BE2C (cell line): ENCODE measurements around the gene AZI2.

Experiments used
- DNase-seq: peaks from one replicate; pipeline ENCODE4 v3.0.0-alpha.2; 2020
- H3K27me3 ChIP-seq: fragments of 250-450 bp; sonication (Bioruptor Pico); 2 replicates; pipeline ENCODE4 v1.5.1; 2020; ENCODE audit warnings: mild to moderate bottlenecking
- H3K36me3 ChIP-seq: fragments of 250-450 bp; sonication (Bioruptor Pico); 2 replicates; pipeline ENCODE4 v1.5.1; 2020; ENCODE audit warnings: mild to moderate bottlenecking
- H3K4me1 ChIP-seq: fragments of 250-450 bp; sonication (Bioruptor Pico); 2 replicates; pipeline ENCODE4 v1.5.1; 2020
- H3K4me3 ChIP-seq: 2 replicates; pipeline ENCODE4 v1.5.1; 2011; ENCODE audit warnings: low read depth, low read length
- H3K9me3 ChIP-seq: fragments of 250-450 bp; sonication (Bioruptor Pico); 2 replicates; pipeline ENCODE4 v1.5.1; 2020
- CTCF ChIP-seq: IDR thresholded peaks from 2 replicates; pipeline ENCODE4 v1.5.1; 2012; ENCODE audit warnings: mild to moderate bottlenecking, low read depth, low read length

AZI2 gene

DNA sequence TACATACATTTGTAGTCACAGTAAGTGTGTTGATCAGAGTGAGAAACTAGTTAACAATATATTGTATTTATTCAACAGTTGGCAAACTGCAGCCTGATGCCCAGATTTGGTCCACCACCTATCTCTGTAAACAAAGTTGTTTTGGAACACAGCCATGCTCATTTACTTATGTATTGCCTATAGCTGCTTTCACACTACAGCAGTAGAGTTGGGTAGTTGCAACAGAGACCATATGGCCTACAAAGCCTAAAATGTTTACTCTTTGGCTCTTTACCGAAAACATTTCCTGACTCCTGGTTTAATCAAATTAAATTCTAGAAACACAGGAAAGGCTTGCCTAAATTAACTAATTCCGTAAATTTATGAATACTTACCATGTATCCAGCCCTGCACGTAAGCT lies 67.8 kb downstream of the AZI2 start:
- H3K4me1 ChIP-seq, result peaks cover 3% of the 10 kb centered on the region; the same call in 1 of the 2 replicates
- TF ChIP-seq CTCF, result no peak
- H3K9me3 ChIP-seq, result no peaks in the 10 kb centered on the region
- H3K27me3 ChIP-seq, result no peaks in the 10 kb centered on the region
- H3K4me3 ChIP-seq, result no peak overlapping the region
- H3K36me3 ChIP-seq, result no peaks in the 10 kb centered on the region
- no peak for DNase-seq

GRCh38 chr3:28279770-28280169 lies 68.9 kb downstream of the AZI2 start:
- no peaks in the 10 kb centered on the region for H3K27me3 ChIP-seq
- peaks cover 3% of the 10 kb centered on the region; the same call in 1 of the 2 replicates for H3K4me1 ChIP-seq
- no peaks in the 10 kb centered on the region for H3K9me3 ChIP-seq
- TF ChIP-seq CTCF, result no peak
- H3K4me3 ChIP-seq, result no peak overlapping the region
- H3K36me3 ChIP-seq, result no peaks in the 10 kb centered on the region
- DNase-seq, result no peak

- peaks cover 3% of the 10 kb centered on the region; the same call in 1 of the 2 replicates for H3K4me1 ChIP-seq
- H3K27me3 ChIP-seq, result no peaks in the 10 kb centered on the region
- DNase-seq, result no peak
- no peak for TF ChIP-seq CTCF
- H3K9me3 ChIP-seq, result no peaks in the 10 kb centered on the region
- H3K4me3 ChIP-seq, result no peak overlapping the region
- no peaks in the 10 kb centered on the region for H3K36me3 ChIP-seq
Observed at GRCh38 chr3:28278918-28279317, 69.7 kb downstream of the AZI2 start.

- no peak for TF ChIP-seq CTCF
- no peak for DNase-seq
- Histone ChIP-seq H3K4me3 (no peak overlapping the region), H3K4me1 (no peaks in the 10 kb centered on the region), H3K27me3 (no peaks in the 10 kb centered on the region), H3K9me3 (no peaks in the 10 kb centered on the region), H3K36me3 (no peaks in the 10 kb centered on the region)
Observed at GRCh38 chr3:28273837-28274236, 74.8 kb downstream of the AZI2 start.
